IMR-90 (cell line): ENCODE measurements around the gene TPGS2. TPM values are rescaled to one million over a fixed set of nuclear protein-coding genes. Genes with fewer than 3 reads are reported as not detected.
"Not testable (repeated sequence)": the region's sequence is repeated elsewhere in the genome, so short reads cannot be mapped to it uniquely, and the experiment has no call there.

ENCODE experiments used
- ATAC-seq: fragments of 200-7000 bp; cut with Tn5 transposase; 2 replicates; pipeline ENCODE4 v1.9.1; 2020; ENCODE audit warnings: low read depth, mild to moderate bottlenecking, moderate library complexity
- BruUV-seq: library from RNA; stranded (reverse); fragments of 400-500 nt; replicated peaks from 2 replicates; lab custom pipeline; 2021; lab: Mats Ljungman, UMichigan
- CTCF ChIA-PET: fragments of 300-600 bp; formaldehyde crosslinking; extraction: SDS; loops from one replicate; lab custom pipeline; 2021; ENCODE audit warnings: antibody characterized with exemption; lab: Yijun Ruan, JAX
- POLR2A ChIA-PET: fragments of 300-600 bp; sonication (Branson Sonifier 250); formaldehyde crosslinking; loops from one replicate; lab custom pipeline; 2022; ENCODE audit warnings: antibody characterized with exemption; ENCODE audit not compliant: unreplicated experiment; lab: Charles Lee
- DNase-seq: peaks from one replicate; pipeline ENCODE4 v3.0.0; 2013
- H2AFZ ChIP-seq: replicated peaks from 2 replicates; pipeline ENCODE3; 2013; ENCODE audit warnings: low read length, mild to moderate bottlenecking; ENCODE audit not compliant: poor library complexity
- H2AK5ac ChIP-seq: 2 replicates; pipeline ENCODE4 v1.6.1; 2013; ENCODE audit warnings: low read depth, low read length, inconsistent platforms
- H2AK9ac ChIP-seq: replicated peaks from 2 replicates; pipeline ENCODE3; 2013; ENCODE audit warnings: mild to moderate bottlenecking, low read depth, low read length, moderate library complexity; ENCODE audit not compliant: poor library complexity
- H2BK120ac ChIP-seq: 2 replicates; pipeline ENCODE4 v1.6.1; 2013; ENCODE audit warnings: low read depth, low read length, inconsistent platforms
- H2BK15ac ChIP-seq: 3 replicates; pipeline ENCODE4 v1.6.1; 2013; ENCODE audit warnings: low read depth, low read length, inconsistent platforms
- H2BK20ac ChIP-seq: 2 replicates; pipeline ENCODE4 v1.6.1; 2013; ENCODE audit warnings: low read depth, mild to moderate bottlenecking, inconsistent platforms, low read length, moderate library complexity
- H2BK5ac ChIP-seq: 2 replicates; pipeline ENCODE4 v1.6.1; 2013; ENCODE audit warnings: mild to moderate bottlenecking, low read depth, low read length, inconsistent platforms; ENCODE audit not compliant: poor library complexity, severe bottlenecking
- H3K14ac ChIP-seq: replicated peaks from 2 replicates; pipeline ENCODE4 v1.6.1; 2013; ENCODE audit warnings: low read depth, low read length, inconsistent platforms
- H3K18ac ChIP-seq: 2 replicates; pipeline ENCODE4 v1.6.1; 2013; ENCODE audit warnings: low read depth, low read length, control low read depth
- H3K23ac ChIP-seq: 2 replicates; pipeline ENCODE4 v1.6.1; 2013; ENCODE audit warnings: low read depth, low read length, inconsistent platforms
- H3K27ac ChIP-seq: 2 replicates; pipeline ENCODE4 v1.5.1; 2013; ENCODE audit warnings: mild to moderate bottlenecking, control low read depth, low read length; ENCODE audit not compliant: insufficient read depth
- H3K27me3 ChIP-seq: 2 replicates; pipeline ENCODE4 v1.6.1; 2013; ENCODE audit warnings: low read length; ENCODE audit not compliant: control insufficient read depth, insufficient read depth
- H3K36me3 ChIP-seq: 2 replicates; pipeline ENCODE4 v1.6.1; 2013; ENCODE audit warnings: low read length, mixed read lengths; ENCODE audit not compliant: control insufficient read depth, insufficient read depth
- H3K4ac ChIP-seq: 2 replicates; pipeline ENCODE4 v1.6.1; 2013; ENCODE audit warnings: low read depth, low read length, inconsistent platforms
- H3K4me1 ChIP-seq: 2 replicates; pipeline ENCODE4 v1.6.1; 2013; ENCODE audit warnings: low read length, mixed read lengths; ENCODE audit not compliant: control insufficient read depth, insufficient read depth
- H3K4me2 ChIP-seq: 2 replicates; pipeline ENCODE4 v1.6.1; 2013; ENCODE audit warnings: low read depth, mild to moderate bottlenecking, control low read depth, low read length, moderate library complexity
- H3K4me3 ChIP-seq: 2 replicates; pipeline ENCODE4 v1.5.1; 2013; ENCODE audit warnings: low read depth, mild to moderate bottlenecking, control low read depth, low read length, moderate library complexity; ENCODE audit not compliant: insufficient read depth
- H3K56ac ChIP-seq: 2 replicates; pipeline ENCODE4 v1.6.1; 2013; ENCODE audit warnings: low read length, inconsistent platforms; ENCODE audit not compliant: insufficient read depth; ENCODE audit errors: extremely low read depth
- H3K79me1 ChIP-seq, 2 experiments: 2 replicates each; pipeline ENCODE4 v1.6.1; 2013; ENCODE audit warnings: low read length in 2 of 2, inconsistent platforms in 1 of 2, low read depth in 1 of 2
- H3K9ac ChIP-seq: 2 replicates; pipeline ENCODE4 v1.6.1; 2013; ENCODE audit warnings: low read depth, low read length, control low read depth
- H3K9me1 ChIP-seq: 2 replicates; pipeline ENCODE4 v1.6.1; 2013; ENCODE audit warnings: low read length, inconsistent platforms; ENCODE audit not compliant: insufficient read depth
- H3K9me3 ChIP-seq: 2 replicates; pipeline ENCODE4 v1.6.1; 2013; ENCODE audit warnings: low read length; ENCODE audit not compliant: control insufficient read depth, insufficient read depth
- H4K20me1 ChIP-seq: 2 replicates; pipeline ENCODE4 v1.6.1; 2013; ENCODE audit warnings: low read length, inconsistent platforms; ENCODE audit not compliant: insufficient read depth
- H4K5ac ChIP-seq: 2 replicates; pipeline ENCODE4 v1.6.1; 2013; ENCODE audit warnings: mild to moderate bottlenecking, low read depth, low read length, control low read depth
- H4K8ac ChIP-seq, 2 experiments: 2 replicates each; pipeline ENCODE4 v1.6.1; 2013; ENCODE audit warnings: low read depth in 2 of 2, low read length in 2 of 2, control low read depth in 1 of 2, inconsistent platforms in 1 of 2
- H4K91ac ChIP-seq: 2 replicates; pipeline ENCODE4 v1.6.1; 2013; ENCODE audit warnings: low read depth, low read length, inconsistent platforms; ENCODE audit not compliant: insufficient read depth
- CHD1 ChIP-seq: IDR thresholded peaks from 2 replicates; pipeline ENCODE4 v1.6.1; 2012; ENCODE audit warnings: low read depth, low read length, improper control_type of control experiment
- NFE2L2 ChIP-seq: fragments of 150-350 bp; IDR thresholded peaks from 2 replicates; pipeline ENCODE4 v1.6.1; 2016; ENCODE audit warnings: low read depth, mild to moderate bottlenecking, low read length
- RCOR1 ChIP-seq: IDR thresholded peaks from 2 replicates; pipeline ENCODE4 v1.6.1; 2012; ENCODE audit warnings: mild to moderate bottlenecking, low read length, improper control_type of control experiment; ENCODE audit not compliant: insufficient replicate concordance
- WGBS, 2 experiments: methylation state at CpG; one replicate each; pipeline versions ENCODE4 v1.1.5 to v1.1.7; 2013; ENCODE audit warnings: missing lambda C conversion rate in 2 of 2; ENCODE audit not compliant: insufficient read length in 1 of 2; ENCODE audit errors: extremely low coverage in 2 of 2; 5-methylcytosine and 5-hydroxymethylcytosine counted together
- dilution Hi-C: fragments of 300-500 bp; cut with HindIII; formaldehyde crosslinking; loops from one replicate; pipeline ENCODE4 v1.14.3; 2018; ENCODE audit warnings: low sequenced_read_pairs; ENCODE audit not compliant: unreplicated experiment
- in situ Hi-C: fragments of 300-500 bp; cut with MboI; formaldehyde crosslinking; loops from 3 replicates; pipeline ENCODE4 v1.14.3; 2019; ENCODE audit warnings: low sequenced_read_pairs, inconsistent platforms, mixed read lengths
- intact Hi-C: fragments of 100-400 bp; cut with micrococcal nuclease; formaldehyde crosslinking; loops from 2 replicates; pipeline ENCODE4 v1.10.0; 2022
- polyA plus RNA-seq, 3 experiments: library from polyadenylated mRNA; depleted of rRNA; stranded (reverse); fragments of >200 nt; gene quantifications; 2 replicates each; pipeline ENCODE4 v1.2.3, GENCODE V29; 2012; ENCODE audit warnings: low replicate concordance in 1 of 3
- total RNA-seq: library from RNA; depleted of rRNA; stranded (reverse); fragments of >200 nt; gene quantifications from 2 replicates; pipeline ENCODE4 v1.2.3, GENCODE V29; 2012
- TF ChIP-seq, protein P1 (sequence below): fragments of 150-350 bp; IDR thresholded peaks from 2 replicates; pipeline ENCODE4 v1.6.1; 2016; ENCODE audit warnings: low read depth, mild to moderate bottlenecking, low read length, moderate library complexity, borderline replicate concordance

The TPGS2 gene
- total and polyA plus RNA-seq, 2 of the 4 experiments (the other 2 are of a cell fraction) = 201 to 294 TPM

DNA sequence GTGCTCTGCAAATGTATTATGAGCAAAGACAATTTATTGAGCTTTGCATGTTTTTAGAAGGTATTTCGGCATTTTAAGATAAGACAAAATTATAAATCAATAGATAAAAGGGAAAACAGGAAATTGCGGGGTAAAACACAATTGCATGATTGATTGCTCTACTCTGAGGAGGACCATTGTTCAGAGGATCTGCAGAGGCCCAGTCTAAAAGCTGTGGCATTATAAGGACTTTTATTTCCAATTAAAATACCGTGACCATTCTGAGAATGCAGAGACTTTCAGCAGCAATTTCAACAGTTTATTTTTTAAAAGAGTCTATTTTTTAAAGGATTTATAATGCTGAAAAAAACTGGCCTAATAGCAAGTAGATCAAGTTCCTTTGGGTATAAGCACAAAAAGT is 62.0 kb downstream of the TPGS2 start:
- no peak overlapping the region for H2AFZ ChIP-seq
- H2BK20ac ChIP-seq = no peak overlapping the region
- H3K79me1 ChIP-seq = no peaks in the 10 kb centered on the region
- no peak overlapping the region for H2AK9ac ChIP-seq
- no peak overlapping the region for H2BK15ac ChIP-seq
- no peak overlapping the region for H4K5ac ChIP-seq
- no peak overlapping the region for H3K4ac ChIP-seq
- H3K4me2 ChIP-seq = no peak overlapping the region
- H4K91ac ChIP-seq = no peak overlapping the region
- TF ChIP-seq RCOR1 (no peak), NFE2L2 (no peak), CHD1 (no peak)
- TF ChIP-seq, protein P1, sequence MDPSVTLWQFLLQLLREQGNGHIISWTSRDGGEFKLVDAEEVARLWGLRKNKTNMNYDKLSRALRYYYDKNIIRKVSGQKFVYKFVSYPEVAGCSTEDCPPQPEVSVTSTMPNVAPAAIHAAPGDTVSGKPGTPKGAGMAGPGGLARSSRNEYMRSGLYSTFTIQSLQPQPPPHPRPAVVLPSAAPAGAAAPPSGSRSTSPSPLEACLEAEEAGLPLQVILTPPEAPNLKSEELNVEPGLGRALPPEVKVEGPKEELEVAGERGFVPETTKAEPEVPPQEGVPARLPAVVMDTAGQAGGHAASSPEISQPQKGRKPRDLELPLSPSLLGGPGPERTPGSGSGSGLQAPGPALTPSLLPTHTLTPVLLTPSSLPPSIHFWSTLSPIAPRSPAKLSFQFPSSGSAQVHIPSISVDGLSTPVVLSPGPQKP = no peak
- no TSS peak for BruUV-seq
- no peak overlapping the region for H4K8ac ChIP-seq
- CTCF ChIA-PET = no interaction called here
- H2BK120ac ChIP-seq = no peak overlapping the region
- no peak overlapping the region for H3K9ac ChIP-seq
- H3K4me3 ChIP-seq = no peak overlapping the region
- no peak overlapping the region for H3K23ac ChIP-seq
- in situ Hi-C loops (no loop called here), dilution Hi-C loops (no loop called here), intact Hi-C loops (no loop called here)
- H3K9me3 ChIP-seq = no peaks in the 10 kb centered on the region
- H4K20me1 ChIP-seq = no peaks in the 10 kb centered on the region
- H3K14ac ChIP-seq = no peak overlapping the region
- 0 out of 2 replicates have a peak, but pooled peaks cover under 1% of the 10 kb centered on the region for H3K36me3 ChIP-seq
- H3K9me1 ChIP-seq = peaks cover 4% of the 10 kb centered on the region; the same call in 1 of the 2 replicates
- no peak overlapping the region for H3K18ac ChIP-seq
- no CpG with 5 or more reads among the region's 3 CpGs for WGBS, 2 experiments
- H2BK5ac ChIP-seq = no peak overlapping the region
- H3K4me1 ChIP-seq = peaks cover 8% of the 10 kb centered on the region
- DNase-seq = no peak
- no peak overlapping the region for H3K27ac ChIP-seq
- POLR2A ChIA-PET = no interaction called here
- H2AK5ac ChIP-seq = no peak overlapping the region
- no peak overlapping the region for H3K56ac ChIP-seq
- ATAC-seq = no peak
- H3K27me3 ChIP-seq = no peaks in the 10 kb centered on the region

GRCh38 chr18:36762965-36763364 is 65.8 kb downstream of the TPGS2 start:
- H2BK120ac ChIP-seq, H4K91ac ChIP-seq, H3K4me3 ChIP-seq, ATAC-seq, H3K18ac ChIP-seq, H3K4me2 ChIP-seq, H3K79me1 ChIP-seq, CTCF ChIA-PET, H3K27ac ChIP-seq, BruUV-seq, H3K27me3 ChIP-seq, H2AK9ac ChIP-seq, H2BK20ac ChIP-seq, POLR2A ChIA-PET, DNase-seq, H3K9ac ChIP-seq, H3K56ac ChIP-seq, H3K23ac ChIP-seq, intact Hi-C loops, H3K14ac ChIP-seq, H3K9me3 ChIP-seq, H4K5ac ChIP-seq, H2AFZ ChIP-seq, dilution Hi-C loops, in situ Hi-C loops, H2AK5ac ChIP-seq, H2BK15ac ChIP-seq, H2BK5ac ChIP-seq, H3K4ac ChIP-seq, H3K36me3 ChIP-seq, H3K4me1 ChIP-seq, H4K20me1 ChIP-seq, H4K8ac ChIP-seq: not testable (repeated sequence)
- no CpG with 5 or more reads among the region's 26 CpGs for WGBS, 2 experiments
- peaks cover 16% of the 10 kb centered on the region for H3K9me1 ChIP-seq
